Measurements from ENCODE around the gene DIDO1. TPM values are rescaled to one million over a fixed set of nuclear protein-coding genes. Genes with fewer than 3 reads are reported as not detected.

The DIDO1 gene
- total RNA-seq, 1 donor from 2014 or later, result 61.2 TPM

- peaks cover 22% of the 10 kb centered on the region for H3K4me1 Mint-ChIP-seq
- H3K27me3 Mint-ChIP-seq, result no peaks in the 10 kb centered on the region
- H3K4me3 Mint-ChIP-seq, result no peak overlapping the region
- intact Hi-C loops (cut with micrococcal nuclease), result no loop called here
- DNase-seq, result no peak
- H3K9me3 Mint-ChIP-seq, result no peaks in the 10 kb centered on the region
- H3K27ac Mint-ChIP-seq, result no peak overlapping the region
- H3K36me3 Mint-ChIP-seq (ENCODE audit: low read depth), result peaks cover 59% of the 10 kb centered on the region
Observed at GRCh38 chr20:62888910-62889309, 37.4 kb downstream of the DIDO1 start.

- H3K4me1 Mint-ChIP-seq, result peaks cover 19% of the 10 kb centered on the region
- DNase-seq, result no peak
- H3K9me3 Mint-ChIP-seq, result no peaks in the 10 kb centered on the region
- H3K36me3 Mint-ChIP-seq (ENCODE audit: low read depth), result peaks cover 54% of the 10 kb centered on the region
- H3K27me3 Mint-ChIP-seq, result no peaks in the 10 kb centered on the region
- no peak overlapping the region for H3K27ac Mint-ChIP-seq
- H3K4me3 Mint-ChIP-seq, result no peak overlapping the region
- intact Hi-C loops (cut with micrococcal nuclease), result no loop called here
Observed at GRCh38 chr20:62888406-62888805, 37.9 kb downstream of the DIDO1 start.

- H3K9me3 Mint-ChIP-seq, result no peaks in the 10 kb centered on the region
- no peaks in the 10 kb centered on the region for H3K27me3 Mint-ChIP-seq
- peaks cover 48% of the 10 kb centered on the region for H3K36me3 Mint-ChIP-seq (ENCODE audit: low read depth)
- intact Hi-C loops (cut with micrococcal nuclease), result no loop called here
- no peak overlapping the region for H3K4me3 Mint-ChIP-seq
- H3K27ac Mint-ChIP-seq, result no peak overlapping the region
- peaks cover 18% of the 10 kb centered on the region for H3K4me1 Mint-ChIP-seq
- no peak for DNase-seq
Observed at GRCh38 chr20:62887860-62888239, 38.5 kb downstream of the DIDO1 start.

- no peak overlapping the region for H3K4me3 Mint-ChIP-seq
- H3K36me3 Mint-ChIP-seq (ENCODE audit: low read depth), result peaks cover 44% of the 10 kb centered on the region
- DNase-seq, result peak; percentile 69
- peaks cover 14% of the 10 kb centered on the region for H3K4me1 Mint-ChIP-seq
- H3K9me3 Mint-ChIP-seq, result no peaks in the 10 kb centered on the region
- intact Hi-C loops (cut with micrococcal nuclease), result no loop called here
- H3K27ac Mint-ChIP-seq, result no peak overlapping the region
- H3K27me3 Mint-ChIP-seq, result no peaks in the 10 kb centered on the region
Observed at GRCh38 chr20:62887152-62887859, 39.0 kb downstream of the DIDO1 start.

GRCh38 chr20:62886709-62887058 is 39.6 kb downstream of the DIDO1 start:
- no peak for DNase-seq
- H3K4me3 Mint-ChIP-seq, result no peak overlapping the region
- no peaks in the 10 kb centered on the region for H3K27me3 Mint-ChIP-seq
- intact Hi-C loops (cut with micrococcal nuclease), result no loop called here
- no peaks in the 10 kb centered on the region for H3K9me3 Mint-ChIP-seq
- peaks cover 44% of the 10 kb centered on the region for H3K36me3 Mint-ChIP-seq (ENCODE audit: low read depth)
- peak overlapping the region; percentile 37 for H3K27ac Mint-ChIP-seq
- H3K4me1 Mint-ChIP-seq, result peaks cover 10% of the 10 kb centered on the region

- Mint-ChIP-seq H3K27ac (no peak overlapping the region), H3K27me3 (no peaks in the 10 kb centered on the region), H3K4me3 (no peak overlapping the region), H3K9me3 (no peaks in the 10 kb centered on the region), H3K36me3 (ENCODE audit: low read depth) (peaks cover 42% of the 10 kb centered on the region), H3K4me1 (peaks cover 6% of the 10 kb centered on the region)
- no peak for DNase-seq
- intact Hi-C loops (cut with micrococcal nuclease), result no loop called here
Observed at GRCh38 chr20:62885896-62886708, 40.2 kb downstream of the DIDO1 start.

- Mint-ChIP-seq H3K9me3 (no peaks in the 10 kb centered on the region), H3K27ac (no peak overlapping the region), H3K27me3 (no peaks in the 10 kb centered on the region), H3K4me3 (no peak overlapping the region), H3K4me1 (peaks cover 1% of the 10 kb centered on the region), H3K36me3 (ENCODE audit: low read depth) (peaks cover 36% of the 10 kb centered on the region)
- no peak for DNase-seq
- intact Hi-C loops (cut with micrococcal nuclease), result no loop called here
Observed at GRCh38 chr20:62885046-62885895, 41.0 kb downstream of the DIDO1 start.

GRCh38 chr20:62884556-62884955 is 41.7 kb downstream of the DIDO1 start:
- H3K36me3 Mint-ChIP-seq (ENCODE audit: low read depth), result peaks cover 29% of the 10 kb centered on the region
- no peaks in the 10 kb centered on the region for H3K9me3 Mint-ChIP-seq
- H3K4me3 Mint-ChIP-seq, result no peak overlapping the region
- no peak for DNase-seq
- peaks cover 1% of the 10 kb centered on the region for H3K4me1 Mint-ChIP-seq
- H3K27ac Mint-ChIP-seq, result no peak overlapping the region
- no peaks in the 10 kb centered on the region for H3K27me3 Mint-ChIP-seq
- intact Hi-C loops (cut with micrococcal nuclease), result no loop called here

GRCh38 chr20:62882426-62882825 is 43.9 kb downstream of the DIDO1 start:
- peaks cover 25% of the 10 kb centered on the region for H3K36me3 Mint-ChIP-seq (ENCODE audit: low read depth)
- no peaks in the 10 kb centered on the region for H3K9me3 Mint-ChIP-seq
- H3K27me3 Mint-ChIP-seq, result no peaks in the 10 kb centered on the region
- no peak overlapping the region for H3K4me3 Mint-ChIP-seq
- H3K27ac Mint-ChIP-seq, result no peak overlapping the region
- no peak for DNase-seq
- H3K4me1 Mint-ChIP-seq, result peaks cover 1% of the 10 kb centered on the region
- intact Hi-C loops (cut with micrococcal nuclease), result no loop called here

GRCh38 chr20:62881662-62882395 is 44.5 kb downstream of the DIDO1 start:
- intact Hi-C loops (cut with micrococcal nuclease), result no loop called here
- no peaks in the 10 kb centered on the region for H3K27me3 Mint-ChIP-seq
- H3K27ac Mint-ChIP-seq, result no peak overlapping the region
- no peak overlapping the region for H3K4me3 Mint-ChIP-seq
- H3K4me1 Mint-ChIP-seq, result peaks cover 1% of the 10 kb centered on the region
- DNase-seq, result no peak
- H3K36me3 Mint-ChIP-seq (ENCODE audit: low read depth), result peaks cover 20% of the 10 kb centered on the region
- H3K9me3 Mint-ChIP-seq, result no peaks in the 10 kb centered on the region

GRCh38 chr20:62880935-62881661 is 45.2 kb downstream of the DIDO1 start:
- peaks cover 3% of the 10 kb centered on the region for H3K4me1 Mint-ChIP-seq
- H3K27ac Mint-ChIP-seq, result no peak overlapping the region
- no peak for DNase-seq
- intact Hi-C loops (cut with micrococcal nuclease), result no loop called here
- H3K27me3 Mint-ChIP-seq, result no peaks in the 10 kb centered on the region
- no peaks in the 10 kb centered on the region for H3K9me3 Mint-ChIP-seq
- H3K4me3 Mint-ChIP-seq, result no peak overlapping the region
- H3K36me3 Mint-ChIP-seq (ENCODE audit: low read depth), result peaks cover 13% of the 10 kb centered on the region

GRCh38 chr20:62880147-62880934 is 46.0 kb downstream of the DIDO1 start:
- intact Hi-C loops (cut with micrococcal nuclease), result no loop called here
- Mint-ChIP-seq H3K27ac (no peak overlapping the region), H3K4me3 (no peak overlapping the region), H3K36me3 (ENCODE audit: low read depth) (peaks cover 13% of the 10 kb centered on the region), H3K27me3 (no peaks in the 10 kb centered on the region), H3K9me3 (no peaks in the 10 kb centered on the region), H3K4me1 (peaks cover 5% of the 10 kb centered on the region)
- no peak for DNase-seq
